GM10847 (cell line): ENCODE measurements around the gene MICAL2.

ENCODE experiments used
- POLR2A ChIP-seq: IDR thresholded peaks from 2 replicates; pipeline ENCODE4 v1.6.1; 2011; ENCODE audit not compliant: insufficient read length; ENCODE audit errors: extremely low read depth

MICAL2 gene

GRCh38 chr11:12182676-12183541 is 72.5 kb downstream of the MICAL2 start:
- TF ChIP-seq POLR2A: no peak

DNA sequence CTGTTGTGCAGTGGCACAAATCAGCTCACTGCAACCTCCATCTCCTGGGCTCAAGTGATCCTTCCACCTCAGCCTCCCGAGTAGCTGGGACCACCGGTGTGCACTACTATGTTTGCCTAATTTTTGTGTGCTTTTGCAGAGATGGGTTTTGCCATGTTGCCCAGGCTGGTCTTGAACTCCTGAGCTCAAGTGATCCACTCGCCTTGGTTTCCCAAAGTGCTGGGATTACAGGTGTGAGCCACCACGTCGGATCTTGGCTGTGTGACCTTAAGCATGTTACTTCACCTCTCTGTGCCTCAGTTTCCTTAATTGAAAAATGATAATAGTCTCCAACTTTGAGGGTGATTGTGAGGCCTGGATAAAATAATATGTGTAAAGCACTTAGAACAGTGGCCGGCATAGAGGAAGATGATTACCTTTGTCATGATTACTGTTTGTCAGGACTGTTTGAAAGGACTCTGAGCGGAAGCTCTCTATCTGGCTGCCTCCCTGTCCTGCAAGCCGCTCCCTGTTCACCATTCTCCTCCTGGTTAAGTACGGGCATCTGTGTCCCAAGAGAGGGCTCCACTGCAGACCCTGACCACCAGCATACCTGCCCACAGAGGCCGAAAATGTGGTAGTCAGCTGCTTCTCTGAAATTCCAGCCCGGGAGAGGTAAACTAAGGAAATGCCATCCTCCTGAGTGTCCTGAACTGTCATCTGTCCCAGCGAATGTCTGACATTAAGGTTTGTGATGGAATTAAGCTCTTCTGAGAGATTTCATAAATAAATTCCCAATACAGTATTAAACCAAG is 73.6 kb downstream of the MICAL2 start:
- no peak for TF ChIP-seq POLR2A

GRCh38 chr11:12184699-12185098 is 74.3 kb downstream of the MICAL2 start:
- TF ChIP-seq POLR2A: no peak

DNA sequence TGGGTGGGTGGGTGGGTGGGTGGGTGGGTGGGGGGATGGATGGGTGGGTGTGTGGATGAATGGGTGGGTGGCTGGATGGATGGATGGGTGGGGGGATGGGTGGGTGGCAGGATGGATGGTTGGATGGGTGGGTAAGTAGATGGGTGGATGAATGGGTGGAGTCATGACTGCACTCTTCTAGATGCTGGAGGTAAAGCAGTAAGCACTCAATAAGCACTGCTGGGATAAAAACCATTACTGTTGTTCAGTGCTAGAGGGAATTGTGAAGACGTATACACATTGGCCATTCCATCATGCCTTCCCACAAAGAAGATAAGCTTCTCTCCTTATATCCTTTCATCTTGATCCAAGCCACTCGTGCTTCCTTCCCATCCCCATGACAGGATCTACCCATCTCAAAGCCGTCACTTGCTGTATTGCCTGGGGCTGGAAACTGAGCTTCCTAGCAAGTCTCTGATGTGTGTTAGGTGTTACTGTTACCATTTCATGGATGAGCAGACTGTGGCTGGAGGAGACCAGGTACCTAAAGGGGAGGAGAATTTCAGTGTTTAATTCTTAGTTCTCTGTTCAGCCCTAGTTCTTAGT is 74.8 kb downstream of the MICAL2 start:
- TF ChIP-seq POLR2A: no peak

- no peak for TF ChIP-seq POLR2A
These were observed 75.5 kb downstream of the MICAL2 start for GRCh38 chr11:12185914-12186313.

DNA sequence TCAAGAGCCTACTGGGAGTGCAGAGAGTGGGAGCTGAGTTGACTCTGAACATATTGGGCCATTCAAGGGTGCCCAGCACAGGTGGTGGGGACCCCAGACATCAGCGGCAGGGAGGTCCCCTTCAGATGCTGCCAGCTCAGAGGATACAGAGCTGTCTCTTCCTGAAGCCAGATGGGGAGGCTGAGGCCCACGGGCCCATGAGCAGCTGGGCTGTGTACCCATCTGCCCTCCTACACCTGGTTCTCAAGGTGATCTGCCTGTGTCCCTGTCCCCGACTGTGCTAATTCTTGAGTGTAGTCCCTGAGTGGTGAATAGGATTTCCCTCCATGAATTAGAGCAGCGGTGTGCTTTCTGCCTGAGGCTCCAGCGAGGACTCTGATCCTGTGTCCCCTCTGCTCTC is 76.3 kb downstream of the MICAL2 start:
- no peak for TF ChIP-seq POLR2A

- no peak for TF ChIP-seq POLR2A
These were observed 77.0 kb downstream of the MICAL2 start for GRCh38 chr11:12187399-12187798.

DNA sequence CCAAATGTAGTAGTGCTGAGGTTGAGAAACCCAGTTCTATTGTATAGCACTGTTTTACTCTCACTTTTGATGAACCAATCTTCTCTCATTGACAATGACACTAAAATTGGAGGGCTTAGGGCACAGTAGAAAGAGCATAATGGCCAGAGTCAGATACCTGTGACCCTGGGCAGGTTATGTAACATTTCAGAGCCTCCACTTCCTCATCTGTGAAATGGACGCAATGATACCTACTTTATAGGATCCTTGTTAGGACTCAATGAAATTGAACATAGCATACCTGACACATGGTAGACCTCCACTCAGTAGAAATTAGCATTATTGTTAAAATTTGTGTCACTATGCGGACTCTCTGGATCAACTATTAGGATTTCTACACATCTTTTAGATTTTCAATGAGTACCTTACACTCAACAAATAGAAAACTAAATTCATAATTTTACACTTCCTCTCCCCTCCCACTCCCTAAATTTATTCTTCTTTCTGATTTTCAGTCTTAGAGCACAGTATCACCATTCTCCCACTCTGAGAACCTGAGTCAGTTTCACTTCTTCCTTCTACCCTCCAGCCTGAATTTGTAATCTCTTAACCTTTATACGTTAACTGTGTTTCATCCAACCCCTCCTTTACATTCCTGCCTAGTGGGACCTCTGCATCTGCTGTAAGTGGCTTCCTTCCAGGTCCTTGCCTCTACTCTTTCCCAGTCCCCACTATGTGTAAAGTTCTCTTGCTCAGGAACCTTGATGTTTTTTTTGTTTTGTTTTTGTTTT is 78.3 kb downstream of the MICAL2 start:
- no peak for TF ChIP-seq POLR2A

DNA sequence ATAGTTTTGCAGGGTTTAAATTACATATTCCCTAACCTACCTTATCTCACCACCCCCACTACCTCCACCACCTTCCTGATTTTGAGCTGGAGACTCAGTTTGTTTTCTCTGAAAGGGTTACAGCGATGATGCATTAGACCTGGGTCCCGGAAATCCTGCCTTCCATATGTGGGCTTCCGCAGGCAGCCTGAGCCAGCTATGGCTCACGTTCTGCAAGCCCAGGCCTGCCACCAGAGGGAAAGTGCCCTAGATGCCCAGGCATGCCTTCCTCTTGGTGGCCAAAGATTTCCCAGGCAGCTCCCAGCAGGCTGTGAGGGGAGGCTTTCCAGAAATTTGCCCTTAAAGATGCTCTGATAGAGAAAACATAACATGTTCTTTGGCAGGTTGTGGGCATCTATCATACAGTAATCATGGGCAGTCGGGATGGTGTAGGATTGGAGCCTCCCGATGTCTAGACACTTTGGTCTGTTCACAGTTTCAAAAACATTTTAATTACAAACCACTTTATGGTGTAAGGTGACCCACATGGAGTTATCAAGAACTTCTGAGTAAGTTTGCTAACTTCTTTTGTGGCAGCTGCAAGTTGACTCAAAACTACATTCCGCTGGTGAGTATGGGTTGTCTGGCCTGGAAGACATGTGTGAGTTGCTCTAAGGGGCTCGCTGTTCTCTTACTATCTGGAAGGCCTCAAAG is 79.3 kb downstream of the MICAL2 start:
- TF ChIP-seq POLR2A: no peak

DNA sequence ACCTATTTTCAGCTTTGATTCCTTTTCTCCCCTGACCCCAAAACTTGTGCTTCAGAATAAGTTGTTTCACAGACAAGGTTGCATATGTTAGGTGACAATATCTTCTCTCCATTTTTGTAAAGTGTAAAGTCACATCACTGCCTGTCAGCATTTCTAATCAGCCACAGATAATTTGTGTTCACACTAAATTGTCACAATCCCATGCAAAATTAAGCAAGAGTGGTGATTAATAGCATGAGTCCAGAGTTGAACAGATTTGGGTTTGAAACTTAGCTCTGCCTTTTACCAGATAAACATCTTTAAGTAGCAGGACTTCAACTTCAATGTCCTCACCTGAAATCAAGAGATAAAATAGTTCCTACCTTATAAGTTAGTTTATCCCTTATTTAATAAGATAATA is 80.1 kb downstream of the MICAL2 start:
- no peak for TF ChIP-seq POLR2A

GRCh38 chr11:12192794-12193514 is 82.6 kb downstream of the MICAL2 start:
- TF ChIP-seq POLR2A: no peak

GRCh38 chr11:12193515-12194336 is 83.3 kb downstream of the MICAL2 start:
- no peak for TF ChIP-seq POLR2A

DNA sequence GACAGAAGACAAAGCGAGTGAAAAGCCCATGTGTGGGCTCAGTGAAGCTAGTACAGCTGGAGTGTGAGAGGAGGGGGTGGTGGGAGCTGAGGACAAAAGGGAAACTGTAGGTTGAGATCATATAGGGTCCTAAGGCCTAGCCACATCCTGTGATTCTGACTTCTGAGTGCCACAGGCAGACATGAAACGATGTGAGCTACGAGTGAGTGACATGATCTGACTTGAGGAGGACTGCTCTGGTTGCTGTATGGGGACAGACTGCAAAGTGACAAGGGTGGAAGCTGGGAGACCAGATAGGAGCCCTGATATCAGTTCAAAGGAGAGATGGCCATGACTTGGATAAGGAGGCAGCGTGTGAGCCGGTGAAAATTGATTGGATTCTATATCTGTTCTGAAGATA is 85.4 kb downstream of the MICAL2 start:
- no peak for TF ChIP-seq POLR2A
